Cerebellar cortex (tissue), 1 donor: ENCODE measurements around the gene MUC3A.
"Not testable (repeated sequence)": the region's sequence is repeated elsewhere in the genome, so short reads cannot be mapped to it uniquely, and the experiment has no call there.

Experiments
- DNase-seq: peaks from one replicate; pipeline ENCODE4 v3.0.0-alpha.2; 2015; ENCODE audit warnings: low spot score

MUC3A gene, protein sequence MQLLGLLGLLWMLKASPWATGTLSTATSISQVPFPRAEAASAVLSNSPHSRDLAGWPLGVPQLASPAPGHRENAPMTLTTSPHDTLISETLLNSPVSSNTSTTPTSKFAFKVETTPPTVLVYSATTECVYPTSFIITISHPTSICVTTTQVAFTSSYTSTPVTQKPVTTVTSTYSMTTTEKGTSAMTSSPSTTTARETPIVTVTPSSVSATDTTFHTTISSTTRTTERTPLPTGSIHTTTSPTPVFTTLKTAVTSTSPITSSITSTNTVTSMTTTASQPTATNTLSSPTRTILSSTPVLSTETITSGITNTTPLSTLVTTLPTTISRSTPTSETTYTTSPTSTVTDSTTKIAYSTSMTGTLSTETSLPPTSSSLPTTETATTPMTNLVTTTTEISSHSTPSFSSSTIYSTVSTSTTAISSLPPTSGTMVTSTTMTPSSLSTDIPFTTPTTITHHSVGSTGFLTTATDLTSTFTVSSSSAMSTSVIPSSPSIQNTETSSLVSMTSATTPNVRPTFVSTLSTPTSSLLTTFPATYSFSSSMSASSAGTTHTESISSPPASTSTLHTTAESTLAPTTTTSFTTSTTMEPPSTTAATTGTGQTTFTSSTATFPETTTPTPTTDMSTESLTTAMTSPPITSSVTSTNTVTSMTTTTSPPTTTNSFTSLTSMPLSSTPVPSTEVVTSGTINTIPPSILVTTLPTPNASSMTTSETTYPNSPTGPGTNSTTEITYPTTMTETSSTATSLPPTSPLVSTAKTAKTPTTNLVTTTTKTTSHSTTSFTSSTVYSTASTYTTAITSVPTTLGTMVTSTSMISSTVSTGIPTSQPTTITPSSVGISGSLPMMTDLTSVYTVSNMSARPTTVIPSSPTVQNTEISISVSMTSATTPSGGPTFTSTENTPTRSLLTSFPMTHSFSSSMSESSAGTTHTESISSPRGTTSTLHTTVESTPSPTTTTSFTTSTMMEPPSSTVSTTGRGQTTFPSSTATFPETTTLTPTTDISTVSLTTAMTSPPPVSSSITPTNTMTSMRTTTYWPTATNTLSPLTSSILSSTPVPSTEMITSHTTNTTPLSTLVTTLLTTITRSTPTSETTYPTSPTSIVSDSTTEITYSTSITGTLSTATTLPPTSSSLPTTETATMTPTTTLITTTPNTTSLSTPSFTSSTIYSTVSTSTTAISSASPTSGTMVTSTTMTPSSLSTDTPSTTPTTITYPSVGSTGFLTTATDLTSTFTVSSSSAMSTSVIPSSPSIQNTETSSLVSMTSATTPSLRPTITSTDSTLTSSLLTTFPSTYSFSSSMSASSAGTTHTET (N-terminal part only)

DNA sequence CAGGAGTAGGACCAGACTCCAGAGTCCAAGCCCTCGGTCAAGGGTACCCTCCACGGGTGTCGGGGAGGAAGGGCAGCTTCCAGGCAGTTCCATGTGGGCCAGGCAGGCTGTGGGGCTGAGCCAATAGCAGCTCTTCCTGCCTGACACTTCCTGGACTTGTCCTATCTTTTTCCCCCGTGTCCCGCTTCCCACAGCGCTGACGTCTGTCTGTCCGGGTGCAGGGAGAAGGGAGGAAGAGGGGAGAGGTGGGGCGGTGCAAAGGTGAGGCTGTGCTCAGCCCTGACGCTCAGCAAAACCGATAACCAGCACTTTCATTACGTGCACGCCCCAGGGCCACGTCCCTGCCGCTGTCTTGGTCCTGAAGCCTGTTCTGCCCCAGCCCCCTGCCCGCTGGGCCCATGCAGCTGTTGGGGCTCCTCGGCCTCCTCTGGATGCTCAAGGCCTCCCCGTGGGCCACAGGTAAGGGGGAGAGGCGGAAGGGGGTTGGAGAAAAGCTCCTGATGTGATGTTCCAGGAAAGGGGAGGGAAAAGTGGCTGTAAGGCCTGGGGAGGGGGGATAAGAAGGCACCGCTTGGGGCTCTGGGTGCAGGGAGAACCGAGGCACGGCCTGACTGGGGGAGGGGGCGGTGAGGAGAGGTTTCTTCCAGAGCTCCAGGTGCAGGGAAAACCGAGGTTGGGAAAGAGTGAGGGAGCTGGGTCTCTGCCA lies at the start of gene MUC3A:
Gene MUC3A, plus strand, starts transcription at position 308 of the 706 bp plus-strand sequence. Its CDS starts 91 bp downstream, at position 399.
- DNase-seq = no peak

DNA sequence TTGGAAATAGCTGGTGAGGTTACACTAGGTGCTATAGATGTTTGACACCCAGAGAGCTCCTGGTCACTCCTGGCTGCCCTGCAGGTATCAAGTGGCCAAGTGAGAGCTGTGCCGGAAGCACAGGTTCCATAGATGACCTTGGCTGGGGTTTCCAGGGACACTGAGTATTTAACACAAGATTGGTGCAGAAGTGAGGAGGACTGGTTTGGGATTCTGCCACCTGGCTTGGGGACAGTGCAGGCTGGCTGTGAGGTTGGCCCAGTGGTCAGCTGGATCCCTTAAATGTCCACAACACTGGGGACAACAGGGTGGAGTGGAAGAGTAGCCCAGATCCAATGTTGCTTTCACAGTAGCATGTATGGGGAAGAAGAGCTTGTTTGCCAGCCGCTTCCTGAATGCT lies 48.4 kb upstream of the MUC3A start:
- DNase-seq = no peak

DNA sequence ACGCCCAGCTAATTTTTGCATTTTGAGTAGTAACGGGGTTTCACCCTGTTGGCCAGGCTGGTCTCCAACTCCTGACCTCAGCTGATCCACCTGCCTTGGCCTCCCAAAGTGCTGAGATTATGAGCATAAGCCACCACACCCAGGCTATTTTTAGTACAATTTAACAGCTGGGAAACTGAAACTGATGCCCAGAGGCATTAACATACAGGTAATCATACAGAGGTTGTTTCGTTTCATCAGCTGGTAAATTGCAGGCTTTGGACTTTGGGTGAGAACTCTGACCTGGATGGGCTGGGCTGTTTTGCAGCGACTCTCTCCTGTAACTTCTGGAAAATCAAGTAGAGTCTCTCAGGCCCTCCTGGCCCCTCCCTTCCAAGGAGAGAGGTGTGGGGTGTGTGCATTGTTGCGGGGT lies 47.4 kb upstream of the MUC3A start:
- DNase-seq = no peak

DNA sequence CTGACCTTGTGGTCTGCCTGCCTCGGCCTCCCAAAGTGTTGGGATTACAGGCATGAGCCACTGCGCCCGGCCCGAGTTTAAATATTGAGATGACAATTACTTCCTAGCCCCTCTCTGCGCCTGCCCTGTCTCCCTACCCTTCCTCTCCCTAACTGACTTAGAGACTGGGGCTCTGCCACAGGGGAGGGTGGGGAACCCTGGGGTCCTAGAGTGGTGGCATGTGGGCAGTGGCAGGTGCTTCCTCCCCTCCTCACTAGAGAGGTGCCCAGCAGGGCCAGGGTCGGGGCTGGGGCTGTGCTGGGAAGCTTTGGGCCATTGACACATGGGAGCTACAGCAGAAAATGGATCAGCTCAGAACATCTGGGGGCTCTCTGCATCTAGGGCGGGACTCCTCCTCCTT lies 46.7 kb upstream of the MUC3A start:
- no peak for DNase-seq

DNA sequence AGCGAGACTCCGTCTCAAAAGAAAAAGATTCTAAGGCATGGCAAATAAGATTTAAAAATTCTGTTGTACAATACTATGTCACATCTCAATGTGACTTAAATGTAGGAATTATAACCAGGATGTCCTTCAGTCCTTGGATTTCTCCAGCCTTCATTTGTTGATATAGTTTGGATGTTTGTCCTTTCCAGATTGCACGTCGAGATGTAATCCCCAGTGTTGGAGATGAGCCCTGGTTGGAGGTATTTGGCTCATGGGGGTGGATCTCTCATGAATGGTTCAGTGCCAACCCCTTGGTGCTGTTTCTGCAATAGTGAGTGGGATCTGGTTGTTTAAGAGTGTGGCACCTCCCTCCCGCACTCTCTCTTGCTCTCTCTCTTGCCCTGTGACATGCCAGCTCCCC lies 40.8 kb upstream of the MUC3A start:
- no peak for DNase-seq

DNA sequence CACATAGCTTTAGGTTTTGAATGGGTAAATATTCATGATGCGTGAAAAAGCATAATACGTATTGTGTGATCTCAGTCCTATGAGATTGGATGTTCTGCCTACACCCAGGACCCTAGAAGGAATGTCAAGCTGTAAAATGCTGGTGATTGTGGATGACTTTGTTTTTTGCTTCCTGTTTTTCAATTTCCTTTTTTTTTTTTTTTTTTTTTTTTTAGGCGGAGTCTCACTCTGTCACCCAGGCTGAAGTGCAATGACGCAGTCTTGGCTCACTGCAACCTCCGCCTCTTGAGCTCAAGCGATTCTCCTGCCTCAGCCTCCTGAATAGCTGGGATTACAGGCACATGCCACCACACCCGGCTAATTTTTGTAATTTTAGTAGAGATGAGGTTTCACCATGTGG lies 38.9 kb upstream of the MUC3A start:
- not testable (repeated sequence) for DNase-seq

DNA sequence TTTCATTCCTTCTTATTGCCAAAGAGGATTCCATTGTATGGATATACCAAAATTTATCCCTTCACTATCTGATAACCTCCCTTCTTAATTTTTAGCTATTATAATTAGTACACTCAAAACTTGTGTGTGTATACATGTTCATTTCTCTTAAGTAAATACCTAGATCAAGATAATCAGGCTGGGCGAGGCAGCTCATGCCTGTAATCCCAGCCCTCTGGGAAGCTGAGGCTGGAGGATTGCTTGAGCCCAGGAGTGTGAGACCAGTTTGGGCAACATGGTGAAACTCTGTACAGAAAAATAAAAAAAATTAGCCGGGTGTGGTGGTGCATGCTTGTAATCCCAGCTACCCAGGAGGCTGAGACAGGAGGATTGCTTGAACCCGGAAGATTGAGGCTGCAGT lies 37.9 kb upstream of the MUC3A start:
- DNase-seq = no peak

DNA sequence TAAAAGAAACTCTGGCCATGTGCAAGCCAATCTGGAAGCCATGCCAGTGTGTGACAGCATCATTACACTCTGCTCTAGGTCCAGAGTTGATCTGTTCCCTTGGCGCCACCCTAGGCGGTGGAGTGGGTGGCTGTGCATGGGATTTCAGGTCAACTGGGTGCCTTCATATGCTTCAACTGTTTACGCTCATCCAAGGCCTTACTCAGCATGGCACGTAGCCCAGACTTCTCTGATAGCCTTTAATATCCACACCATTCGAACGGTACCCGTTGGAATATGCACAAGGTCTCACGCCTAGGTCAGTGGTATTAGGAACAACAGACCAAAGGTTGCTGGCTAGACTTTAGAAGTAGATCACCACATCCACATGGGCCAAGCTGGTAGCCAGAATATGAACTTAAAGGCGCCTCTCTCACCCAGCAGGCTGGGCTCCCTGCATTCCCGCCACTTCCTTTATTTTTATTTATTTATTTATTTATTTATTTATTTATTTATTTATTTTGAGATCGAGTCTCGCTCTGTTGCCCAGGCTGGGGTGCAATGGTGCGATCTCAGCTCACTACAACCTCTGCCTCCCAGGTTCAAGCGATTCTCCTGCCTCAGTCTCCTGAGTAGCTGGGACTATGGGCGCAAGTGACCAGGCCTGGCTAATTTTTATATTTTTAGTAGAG lies 35.0 kb upstream of the MUC3A start:
- DNase-seq = no peak

DNA sequence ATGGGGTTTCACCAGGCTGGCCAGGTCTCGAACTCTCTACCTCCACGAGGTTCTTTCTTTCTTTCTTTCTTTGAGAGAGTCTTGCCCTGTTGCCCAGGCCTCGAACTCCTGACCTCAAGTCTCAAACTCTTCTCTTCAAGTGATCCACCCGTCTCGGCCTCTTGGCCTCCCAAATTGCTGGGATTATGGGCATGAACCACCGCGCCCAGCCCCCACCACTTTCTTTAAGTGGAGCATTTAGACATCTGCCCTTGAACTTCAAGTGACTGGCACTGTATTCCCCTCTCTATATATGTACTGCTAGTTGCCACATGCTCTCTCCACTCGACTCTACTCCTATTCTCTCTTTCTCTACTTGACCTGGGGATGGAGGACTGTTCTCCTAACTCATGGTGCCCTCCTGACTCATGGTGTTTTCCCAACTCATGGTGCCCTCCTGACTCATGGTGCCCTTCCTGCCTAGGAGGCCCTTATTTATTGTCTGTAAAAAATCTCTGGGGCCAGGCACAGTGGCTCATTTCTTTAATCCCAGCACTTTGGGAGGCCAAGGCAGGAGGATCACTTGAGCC lies 34.4 kb upstream of the MUC3A start:
- no peak for DNase-seq

DNA sequence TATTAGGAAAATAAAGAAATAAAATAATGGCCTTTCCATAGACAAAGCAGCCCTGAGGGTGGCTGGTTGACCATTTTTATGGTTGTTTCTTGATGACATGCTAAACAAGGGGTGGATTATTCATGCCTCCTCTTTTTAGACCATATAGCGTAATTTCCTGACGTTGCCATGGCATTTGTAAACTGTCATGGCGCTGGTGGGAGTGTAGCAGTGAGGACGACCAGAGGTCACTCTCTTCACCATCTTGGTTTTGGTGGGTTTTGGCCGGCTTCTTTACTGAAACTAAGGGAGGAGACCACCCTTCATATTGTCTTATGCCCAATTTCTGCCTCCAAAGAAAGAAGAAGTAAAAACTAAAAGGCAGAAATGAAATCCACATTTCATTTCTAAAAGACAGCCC lies 30.0 kb upstream of the MUC3A start:
- DNase-seq = not testable (repeated sequence)

DNA sequence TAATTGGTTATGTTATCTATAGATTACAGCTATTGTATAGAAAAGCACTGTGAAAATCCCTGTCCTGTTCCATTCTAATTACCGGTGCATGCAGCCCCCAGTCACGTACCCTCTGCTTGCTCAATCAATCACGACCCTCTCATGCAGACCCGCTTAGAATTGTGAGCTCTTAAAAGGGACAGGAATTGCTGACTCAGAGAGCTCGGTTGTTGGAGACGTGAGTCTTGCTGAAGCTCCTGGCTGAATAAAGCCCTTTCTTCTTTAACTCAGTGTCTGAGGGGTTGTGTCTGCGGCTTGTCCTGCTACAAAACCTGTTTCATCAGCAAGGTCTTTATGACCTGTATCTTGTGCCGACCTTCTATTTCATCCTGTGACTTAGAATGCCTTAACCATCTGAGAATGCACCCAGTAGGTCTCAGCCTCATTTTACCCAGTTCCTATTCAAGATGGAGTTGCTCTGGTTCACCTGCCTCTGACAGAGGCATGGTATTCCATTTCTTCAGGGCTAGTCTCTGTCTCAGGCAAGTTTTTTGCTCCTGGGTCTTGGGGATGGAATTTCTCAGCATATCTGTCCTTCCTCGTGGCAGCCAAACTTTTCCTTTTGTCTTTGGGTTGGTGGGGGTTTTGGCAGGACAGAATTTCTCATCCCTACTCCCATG lies 29.4 kb upstream of the MUC3A start:
- DNase-seq = not testable (repeated sequence)

DNA sequence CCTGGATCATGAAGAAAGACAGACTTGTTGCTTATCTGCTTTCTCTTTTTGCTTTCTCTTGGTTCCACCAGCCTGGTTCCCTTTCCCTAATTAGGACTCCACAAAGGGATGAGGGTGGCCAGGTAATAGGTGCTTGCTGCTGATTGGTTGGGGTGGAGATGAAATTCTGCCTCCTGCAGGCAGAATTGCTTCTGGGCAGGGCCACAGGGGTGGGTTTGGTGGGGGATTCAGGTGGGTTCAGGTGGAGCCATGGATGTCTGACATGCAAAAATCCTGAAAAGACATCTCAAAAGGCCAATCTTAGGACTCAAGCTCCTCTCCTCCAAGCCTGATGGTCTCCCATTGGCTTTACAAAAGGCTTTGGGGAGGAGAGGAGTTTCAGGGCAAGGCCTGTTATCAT lies 28.3 kb upstream of the MUC3A start:
- DNase-seq = no peak

DNA sequence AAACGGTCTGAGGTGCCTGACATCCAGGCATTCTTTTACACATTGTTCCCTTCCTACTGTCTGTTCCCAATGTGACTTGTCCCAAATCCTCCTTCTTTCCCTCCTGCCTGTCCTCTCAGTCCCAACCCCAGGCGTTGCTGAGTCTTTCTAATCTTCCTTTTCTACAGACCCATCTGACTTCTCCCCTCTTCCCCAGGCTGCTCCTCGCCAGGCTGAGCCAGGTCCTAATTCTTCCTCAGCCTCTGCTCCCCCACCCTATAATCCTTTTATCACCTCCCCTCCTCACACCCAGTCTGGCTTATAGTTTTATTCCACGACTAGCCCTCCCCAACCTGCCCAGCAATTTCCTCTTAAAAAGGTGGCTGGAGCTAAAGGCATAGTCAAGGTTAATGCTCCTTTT lies 25.7 kb upstream of the MUC3A start:
- not testable (repeated sequence) for DNase-seq

DNA sequence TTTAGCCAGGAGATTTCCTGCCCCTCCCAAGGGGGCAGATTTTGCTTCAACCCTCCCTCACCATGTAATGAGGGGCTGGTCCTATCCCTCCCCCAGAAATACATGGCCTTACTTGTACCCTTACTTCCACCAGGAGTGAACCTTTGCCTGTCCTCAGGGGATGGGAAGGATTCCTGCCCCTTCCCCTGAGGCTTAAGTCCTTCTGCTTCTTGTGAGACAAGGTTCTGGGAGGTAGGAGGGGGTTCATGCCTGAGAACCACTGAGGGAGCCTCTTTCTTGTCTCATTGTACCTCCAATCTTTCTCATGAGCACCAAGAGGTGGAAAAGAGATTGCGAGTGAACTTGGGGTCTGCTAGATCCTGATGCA lies 19.5 kb upstream of the MUC3A start:
- DNase-seq = no peak

DNA sequence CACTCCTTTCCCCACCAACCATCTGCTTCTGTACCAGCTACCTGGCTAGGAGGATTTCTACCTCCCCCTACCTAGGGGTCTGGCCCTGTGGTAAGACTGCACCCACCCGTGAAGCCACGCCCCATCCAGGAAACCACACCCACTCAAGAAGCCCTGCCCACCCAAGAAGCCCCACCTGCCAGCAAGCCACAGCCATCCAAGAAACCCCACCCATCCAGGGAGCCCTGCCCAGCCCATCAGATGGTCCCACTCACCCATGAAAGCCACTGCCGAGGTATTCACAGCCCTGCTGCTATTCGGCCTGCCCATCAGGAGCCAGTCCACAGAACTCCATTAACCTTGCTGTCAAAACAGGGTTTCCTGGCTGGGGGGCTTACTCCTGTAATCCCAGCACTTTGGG lies 15.6 kb upstream of the MUC3A start:
- no peak for DNase-seq

DNA sequence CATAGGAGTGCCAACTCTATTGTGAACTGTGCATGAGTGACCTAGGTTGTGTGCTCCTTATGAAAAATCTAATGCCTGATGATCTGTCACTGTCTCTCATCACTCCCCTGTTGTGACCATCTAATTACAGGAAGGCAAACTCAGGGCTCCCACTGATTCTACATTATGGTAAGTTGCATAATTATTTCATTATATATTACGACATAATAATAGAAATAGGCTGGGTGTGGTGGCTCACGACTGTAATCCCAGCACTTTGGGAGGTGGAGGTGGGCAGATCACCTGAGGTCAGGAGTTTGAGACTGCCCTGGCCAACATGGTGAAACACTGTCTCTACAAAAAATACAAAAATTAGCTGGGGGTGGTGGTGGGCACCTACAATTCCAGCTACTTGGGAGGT lies 14.0 kb upstream of the MUC3A start:
- not testable (repeated sequence) for DNase-seq

DNA sequence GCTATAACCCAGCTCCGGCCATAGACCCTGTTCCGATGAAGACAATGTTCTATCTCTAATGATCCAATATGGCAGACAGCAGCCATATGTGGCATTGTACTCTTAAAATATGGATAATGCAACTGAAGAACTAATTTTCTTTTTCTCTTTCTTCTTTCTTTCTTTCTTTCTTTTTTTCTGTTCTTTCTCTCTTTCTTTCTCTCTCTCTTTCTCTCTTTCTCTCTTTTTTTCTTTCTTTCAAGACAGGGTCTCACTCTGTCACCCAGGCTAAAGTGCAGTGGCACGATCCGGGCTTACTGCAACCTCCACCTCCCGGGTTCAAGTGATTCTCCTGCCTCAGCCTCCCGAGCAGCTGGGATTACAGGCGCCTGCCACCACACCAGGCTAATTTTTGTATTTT lies 13.2 kb upstream of the MUC3A start:
- not testable (repeated sequence) for DNase-seq

DNA sequence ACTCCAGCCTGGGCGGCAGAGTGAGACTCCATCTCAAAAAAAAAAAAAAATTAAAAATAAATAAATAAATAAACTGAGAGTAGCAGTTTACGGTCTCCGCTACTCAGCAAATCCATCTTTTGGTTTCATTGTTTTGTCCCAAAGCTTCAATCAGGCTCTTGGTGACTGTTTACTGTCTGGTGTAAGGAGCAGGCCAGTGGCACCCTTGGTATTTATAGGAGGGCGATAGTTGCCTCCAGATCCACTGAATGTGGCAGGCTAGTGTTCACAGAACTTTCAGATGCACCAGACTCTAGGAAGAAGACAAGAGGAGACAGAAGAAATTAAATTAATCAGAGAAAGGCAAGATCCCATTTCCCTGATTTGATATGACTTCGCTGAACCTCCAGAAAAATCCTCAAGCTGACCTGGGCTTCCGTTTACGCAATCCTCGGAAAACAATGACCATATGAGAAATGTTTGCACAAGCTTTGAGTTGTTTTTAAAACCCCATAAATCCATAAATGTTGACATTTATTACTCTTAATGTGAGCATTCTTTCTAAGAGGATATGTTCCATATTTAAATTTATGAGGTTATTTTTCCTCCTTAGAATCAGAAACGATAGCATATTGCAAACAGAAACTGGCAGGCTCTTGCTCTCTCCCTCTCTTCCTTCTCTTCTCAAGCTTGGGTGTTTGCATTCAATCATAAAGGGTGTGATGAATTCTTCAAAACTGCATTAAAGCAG lies 7.1 kb upstream of the MUC3A start:
- DNase-seq = no peak

DNA sequence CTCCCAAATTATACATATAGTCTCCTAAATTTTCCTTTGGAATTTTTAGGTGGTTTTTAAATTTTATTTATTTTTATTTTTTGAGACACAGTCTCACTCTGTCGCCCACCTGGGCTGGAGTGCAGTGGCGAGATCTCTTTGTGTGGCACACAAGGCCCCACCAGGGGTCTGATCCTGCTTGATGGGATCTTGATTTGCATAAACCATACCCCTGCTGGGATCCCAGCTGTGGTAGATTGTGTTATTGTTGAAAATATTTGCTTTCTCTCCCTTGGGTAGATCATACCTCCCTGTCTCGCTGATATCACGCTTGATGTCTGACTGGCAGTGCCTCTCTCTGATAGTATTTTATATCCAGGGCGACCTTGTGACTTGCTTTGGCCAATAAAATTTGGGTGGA lies 5.6 kb upstream of the MUC3A start:
- no peak for DNase-seq

DNA sequence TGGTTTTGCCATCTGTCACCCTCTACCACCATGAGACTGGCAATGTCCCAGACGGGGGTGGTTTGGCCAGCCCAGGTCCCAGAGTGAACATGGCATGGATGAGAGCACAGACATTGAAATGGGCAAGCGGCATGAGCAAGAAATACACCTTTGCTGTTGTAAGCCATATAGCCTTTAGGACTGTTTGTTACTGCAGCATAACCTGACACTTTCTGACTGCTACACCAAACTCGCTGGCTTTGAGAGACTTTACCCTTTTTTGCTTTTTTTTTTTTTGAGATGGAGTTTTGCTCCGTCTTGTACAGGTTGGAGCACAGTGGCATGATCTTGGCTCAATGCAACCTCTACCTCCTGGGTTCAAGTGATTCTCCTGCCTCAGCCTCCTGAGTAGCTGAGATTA lies 5.2 kb upstream of the MUC3A start:
- no peak for DNase-seq
